DMS53 treated with DMSO at 0.1 percent for 48 hours (cell line): ENCODE results near the gene PPP2R1A.
"Not testable (repeated sequence)": the region's sequence is repeated elsewhere in the genome, so short reads cannot be mapped to it uniquely, and the experiment has no call there.

Source experiments
- DNase-seq: peaks from one replicate; lab custom pipeline; 2025; ENCODE audit not compliant: unreplicated experiment; lab: John Stamatoyannopoulos, UW

The PPP2R1A gene

GRCh38 chr19:52200044-52200443 lies 10.2 kb downstream of the PPP2R1A start:
- no peak for DNase-seq

- DNase-seq = not testable (repeated sequence)
Observed at GRCh38 chr19:52200755-52201391, 11.0 kb downstream of the PPP2R1A start.

GRCh38 chr19:52206481-52206880 lies 16.6 kb downstream of the PPP2R1A start:
- no peak for DNase-seq

GRCh38 chr19:52211203-52211602 lies 21.4 kb downstream of the PPP2R1A start:
- no peak for DNase-seq

GRCh38 chr19:52211926-52212571 lies 22.2 kb downstream of the PPP2R1A start:
- no peak for DNase-seq

- no peak for DNase-seq
Observed at GRCh38 chr19:52212572-52213255, 22.9 kb downstream of the PPP2R1A start.

GRCh38 chr19:52214241-52214640 lies 24.4 kb downstream of the PPP2R1A start:
- no peak for DNase-seq

GRCh38 chr19:52216401-52216800 lies 26.5 kb downstream of the PPP2R1A start:
- no peak for DNase-seq

- DNase-seq = no peak
Observed at GRCh38 chr19:52217576-52217975, 27.7 kb downstream of the PPP2R1A start.

GRCh38 chr19:52219611-52220010 lies 29.8 kb downstream of the PPP2R1A start:
- DNase-seq = no peak

- no peak for DNase-seq
Observed at GRCh38 chr19:52221031-52221430, 31.2 kb downstream of the PPP2R1A start.

- no peak for DNase-seq
Observed at GRCh38 chr19:52221831-52222375, 32.1 kb downstream of the PPP2R1A start.

GRCh38 chr19:52224211-52224610 lies 34.4 kb downstream of the PPP2R1A start:
- no peak for DNase-seq

- DNase-seq = no peak
Observed at GRCh38 chr19:52226652-52227051, 36.8 kb downstream of the PPP2R1A start.

GRCh38 chr19:52227196-52227940 lies 37.5 kb downstream of the PPP2R1A start:
- no peak for DNase-seq

GRCh38 chr19:52227980-52228379 lies 38.1 kb downstream of the PPP2R1A start:
- no peak for DNase-seq

- DNase-seq = no peak
Observed at GRCh38 chr19:52229524-52229923, 39.7 kb downstream of the PPP2R1A start.

- no peak for DNase-seq
Observed at GRCh38 chr19:52230685-52231084, 40.8 kb downstream of the PPP2R1A start.

GRCh38 chr19:52231154-52231910 lies 41.5 kb downstream of the PPP2R1A start:
- DNase-seq = no peak

- no peak for DNase-seq
Observed at GRCh38 chr19:52234406-52234805, 44.6 kb downstream of the PPP2R1A start.

- no peak for DNase-seq
Observed at GRCh38 chr19:52237197-52237596, 47.3 kb downstream of the PPP2R1A start.
